ENCODE measurements around the gene RAB7A.
"Not testable (repeated sequence)": the region's sequence is repeated elsewhere in the genome, so short reads cannot be mapped to it uniquely, and the experiment has no call there.

DNA sequence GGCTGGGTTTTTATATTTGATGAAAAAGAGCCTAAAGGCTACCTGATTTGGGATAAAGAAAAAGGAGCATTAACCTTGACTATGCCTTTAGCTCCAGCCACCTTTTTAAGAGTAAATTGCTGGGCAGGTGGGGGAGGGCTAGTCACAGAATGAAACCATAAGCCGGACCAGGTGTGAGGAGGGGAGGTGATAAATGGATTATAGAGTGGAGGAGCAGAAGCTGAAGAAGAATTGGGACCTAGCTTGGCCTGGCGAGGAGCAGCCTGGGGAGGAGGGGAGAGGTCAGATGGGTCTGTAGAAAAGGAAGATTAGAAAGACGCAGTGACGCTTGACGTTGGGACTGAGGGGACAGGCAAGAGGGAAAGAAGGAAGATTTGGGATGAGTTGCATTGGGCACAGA, 107.0 kb downstream of the RAB7A start:
- TF ChIP-seq EZH2, EZH2phosphoT487 (IDR thresholded peaks at IDR 0.05): not testable (repeated sequence)
- TF ChIP-seq, protein P1, sequence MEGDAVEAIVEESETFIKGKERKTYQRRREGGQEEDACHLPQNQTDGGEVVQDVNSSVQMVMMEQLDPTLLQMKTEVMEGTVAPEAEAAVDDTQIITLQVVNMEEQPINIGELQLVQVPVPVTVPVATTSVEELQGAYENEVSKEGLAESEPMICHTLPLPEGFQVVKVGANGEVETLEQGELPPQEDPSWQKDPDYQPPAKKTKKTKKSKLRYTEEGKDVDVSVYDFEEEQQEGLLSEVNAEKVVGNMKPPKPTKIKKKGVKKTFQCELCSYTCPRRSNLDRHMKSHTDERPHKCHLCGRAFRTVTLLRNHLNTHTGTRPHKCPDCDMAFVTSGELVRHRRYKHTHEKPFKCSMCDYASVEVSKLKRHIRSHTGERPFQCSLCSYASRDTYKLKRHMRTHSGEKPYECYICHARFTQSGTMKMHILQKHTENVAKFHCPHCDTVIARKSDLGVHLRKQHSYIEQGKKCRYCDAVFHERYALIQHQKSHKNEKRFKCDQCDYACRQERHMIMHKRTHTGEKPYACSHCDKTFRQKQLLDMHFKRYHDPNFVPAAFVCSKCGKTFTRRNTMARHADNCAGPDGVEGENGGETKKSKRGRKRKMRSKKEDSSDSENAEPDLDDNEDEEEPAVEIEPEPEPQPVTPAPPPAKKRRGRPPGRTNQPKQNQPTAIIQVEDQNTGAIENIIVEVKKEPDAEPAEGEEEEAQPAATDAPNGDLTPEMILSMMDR (IDR thresholded peaks at IDR 0.05) = not testable (repeated sequence)
